HFF-Myc (cell line): Measurements from ENCODE around the gene SRC.

Source experiments
- DNase-seq: peaks from one replicate; pipeline ENCODE4 v3.0.0-alpha.2; 2011; ENCODE audit warnings: low read depth; ENCODE audit errors: extremely low read depth
- H3K4me3 ChIP-seq: replicated peaks from 2 replicates; pipeline ENCODE4 v1.5.1; 2011; ENCODE audit warnings: low read depth, mild to moderate bottlenecking, control low read depth, low read length
- CTCF ChIP-seq: IDR thresholded peaks from 2 replicates; pipeline ENCODE4 v1.5.1; 2012; ENCODE audit warnings: mild to moderate bottlenecking, low read depth, low read length, control low read depth; ENCODE audit errors: missing control alignments

SRC gene

GRCh38 chr20:37419307-37419706 lies 73.4 kb downstream of the SRC start:
- TF ChIP-seq CTCF, result no peak
- no peak for DNase-seq
- no peak overlapping the region for H3K4me3 ChIP-seq

- no peak overlapping the region for H3K4me3 ChIP-seq
- TF ChIP-seq CTCF, result no peak
- no peak for DNase-seq
Observed at GRCh38 chr20:37419774-37420542, 74.0 kb downstream of the SRC start.

GRCh38 chr20:37420610-37421009 lies 74.7 kb downstream of the SRC start:
- H3K4me3 ChIP-seq, result no peak overlapping the region
- TF ChIP-seq CTCF, result no peak
- DNase-seq, result no peak

GRCh38 chr20:37421060-37421905 lies 75.3 kb downstream of the SRC start:
- no peak for TF ChIP-seq CTCF
- H3K4me3 ChIP-seq, result no peak overlapping the region
- no peak for DNase-seq

- DNase-seq, result no peak
- no peak for TF ChIP-seq CTCF
Observed at GRCh38 chr20:37421988-37422387, 76.0 kb downstream of the SRC start.

GRCh38 chr20:37422791-37423286 lies 76.9 kb downstream of the SRC start:
- TF ChIP-seq CTCF, result no peak
- no peak for DNase-seq
- no peak overlapping the region for H3K4me3 ChIP-seq

More at GRCh38 chr20:37421988-37422387, 76.0 kb downstream of the SRC start:
- no peak overlapping the region for H3K4me3 ChIP-seq
